WI38 (cell line): ENCODE results near the gene KIAA0753.

Experiments
- H3K4me3 ChIP-seq: 2 replicates; pipeline ENCODE4 v1.5.1; 2011; ENCODE audit warnings: low read depth, mild to moderate bottlenecking, control low read depth, low read length
- TF ChIP-seq, protein P1 (sequence below): IDR thresholded peaks from 2 replicates; pipeline ENCODE4 v1.5.1; 2012; ENCODE audit warnings: low read depth, mild to moderate bottlenecking, control low read depth, low read length

The KIAA0753 gene

GRCh38 chr17:6639014-6639585 is 1.4 kb downstream of the KIAA0753 start:
- TF ChIP-seq, protein P1, sequence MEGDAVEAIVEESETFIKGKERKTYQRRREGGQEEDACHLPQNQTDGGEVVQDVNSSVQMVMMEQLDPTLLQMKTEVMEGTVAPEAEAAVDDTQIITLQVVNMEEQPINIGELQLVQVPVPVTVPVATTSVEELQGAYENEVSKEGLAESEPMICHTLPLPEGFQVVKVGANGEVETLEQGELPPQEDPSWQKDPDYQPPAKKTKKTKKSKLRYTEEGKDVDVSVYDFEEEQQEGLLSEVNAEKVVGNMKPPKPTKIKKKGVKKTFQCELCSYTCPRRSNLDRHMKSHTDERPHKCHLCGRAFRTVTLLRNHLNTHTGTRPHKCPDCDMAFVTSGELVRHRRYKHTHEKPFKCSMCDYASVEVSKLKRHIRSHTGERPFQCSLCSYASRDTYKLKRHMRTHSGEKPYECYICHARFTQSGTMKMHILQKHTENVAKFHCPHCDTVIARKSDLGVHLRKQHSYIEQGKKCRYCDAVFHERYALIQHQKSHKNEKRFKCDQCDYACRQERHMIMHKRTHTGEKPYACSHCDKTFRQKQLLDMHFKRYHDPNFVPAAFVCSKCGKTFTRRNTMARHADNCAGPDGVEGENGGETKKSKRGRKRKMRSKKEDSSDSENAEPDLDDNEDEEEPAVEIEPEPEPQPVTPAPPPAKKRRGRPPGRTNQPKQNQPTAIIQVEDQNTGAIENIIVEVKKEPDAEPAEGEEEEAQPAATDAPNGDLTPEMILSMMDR, result no peak
- H3K4me3 ChIP-seq, result peak overlapping the region; percentile 90

GRCh38 chr17:6638046-6638908 is 2.2 kb downstream of the KIAA0753 start:
- H3K4me3 ChIP-seq, result no peak overlapping the region
- TF ChIP-seq, protein P1, result no peak

DNA sequence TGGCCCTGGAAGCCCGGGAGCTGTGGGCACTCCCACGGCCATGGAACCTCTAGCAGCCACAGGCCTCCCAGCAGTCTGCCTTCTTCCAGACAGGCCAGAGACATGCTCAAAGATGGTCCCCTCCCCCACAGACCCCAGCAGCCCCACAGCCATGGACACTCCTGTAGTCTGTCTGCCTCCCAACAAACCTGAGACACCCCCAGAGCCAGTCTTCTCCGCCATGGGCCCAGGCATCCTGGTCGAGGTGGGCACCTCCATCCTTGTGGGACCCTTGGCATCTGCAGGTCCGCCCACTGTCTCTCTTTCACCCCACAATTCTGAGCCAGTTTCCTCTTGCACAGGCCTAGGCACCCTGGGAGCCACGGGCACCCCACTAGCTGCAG is 3.1 kb downstream of the KIAA0753 start:
- H3K4me3 ChIP-seq, result no peak overlapping the region
- TF ChIP-seq, protein P1, result no peak

GRCh38 chr17:6636616-6637457 is 3.7 kb downstream of the KIAA0753 start:
- TF ChIP-seq, protein P1, result no peak
- no peak overlapping the region for H3K4me3 ChIP-seq

DNA sequence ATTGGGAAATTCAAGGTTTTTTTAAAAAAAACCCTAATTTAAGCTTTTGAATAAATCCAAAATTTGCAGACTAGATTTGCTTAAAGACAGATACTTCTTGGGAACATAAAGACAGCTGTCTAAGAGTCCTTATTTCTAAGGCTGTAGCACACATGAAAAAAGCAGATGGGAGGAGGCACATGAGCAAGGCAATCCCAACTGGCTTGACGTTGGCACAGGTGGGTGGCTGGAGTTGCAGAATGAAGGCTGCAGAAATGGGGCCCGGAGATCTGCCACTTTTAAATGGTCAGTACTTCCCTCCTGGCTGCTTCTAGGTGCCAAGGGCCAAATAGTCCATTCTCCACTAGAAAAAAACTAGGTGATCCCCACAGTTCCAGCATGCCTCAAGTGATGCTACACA is 4.4 kb downstream of the KIAA0753 start:
- H3K4me3 ChIP-seq, result no peak overlapping the region
- TF ChIP-seq, protein P1, result no peak

DNA sequence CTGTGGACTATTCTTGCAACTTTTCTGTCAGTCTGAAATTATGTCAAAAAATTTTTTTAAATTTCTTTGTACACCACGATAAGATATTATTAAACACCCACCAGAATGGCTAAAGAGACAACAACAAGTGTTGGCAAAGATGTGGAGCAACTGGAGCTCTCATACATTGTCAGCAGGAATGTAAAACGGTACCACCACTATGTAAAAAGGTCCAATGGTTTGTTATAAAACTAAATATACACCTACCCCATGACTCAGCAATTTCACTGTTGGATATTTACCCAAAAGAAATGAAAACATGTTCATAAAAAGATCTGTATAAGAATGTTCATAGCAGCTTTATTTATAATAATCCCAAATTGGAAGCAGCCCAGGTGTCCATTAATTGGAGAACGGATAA is 7.2 kb downstream of the KIAA0753 start:
- H3K4me3 ChIP-seq, result no peak overlapping the region
- TF ChIP-seq, protein P1, result no peak

DNA sequence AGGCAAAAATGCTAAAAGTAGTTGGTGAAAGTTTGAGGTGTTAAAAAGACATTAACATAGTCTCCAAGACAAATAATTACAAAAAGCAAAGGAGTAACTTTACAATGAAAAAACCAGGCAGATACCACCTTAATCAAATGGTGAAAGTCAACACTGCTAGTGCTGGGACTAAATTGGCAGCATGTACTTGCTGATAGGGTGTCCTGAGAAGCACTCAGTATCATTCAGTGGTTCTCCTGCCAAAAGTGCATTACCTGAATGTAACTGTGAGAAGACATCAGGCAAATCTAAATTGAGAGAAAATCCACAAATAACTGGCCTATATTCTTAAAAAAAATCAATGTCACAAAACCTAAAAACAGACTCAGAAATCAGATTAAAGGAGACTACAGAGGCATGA is 8.0 kb downstream of the KIAA0753 start:
- TF ChIP-seq, protein P1, result no peak
- no peak overlapping the region for H3K4me3 ChIP-seq
